ENCODE results near the gene CDSN.

Gene CDSN

GRCh38 chr6:31156641-31157040 lies 36.4 kb upstream of the CDSN start:
- TF ChIP-seq, protein P1, sequence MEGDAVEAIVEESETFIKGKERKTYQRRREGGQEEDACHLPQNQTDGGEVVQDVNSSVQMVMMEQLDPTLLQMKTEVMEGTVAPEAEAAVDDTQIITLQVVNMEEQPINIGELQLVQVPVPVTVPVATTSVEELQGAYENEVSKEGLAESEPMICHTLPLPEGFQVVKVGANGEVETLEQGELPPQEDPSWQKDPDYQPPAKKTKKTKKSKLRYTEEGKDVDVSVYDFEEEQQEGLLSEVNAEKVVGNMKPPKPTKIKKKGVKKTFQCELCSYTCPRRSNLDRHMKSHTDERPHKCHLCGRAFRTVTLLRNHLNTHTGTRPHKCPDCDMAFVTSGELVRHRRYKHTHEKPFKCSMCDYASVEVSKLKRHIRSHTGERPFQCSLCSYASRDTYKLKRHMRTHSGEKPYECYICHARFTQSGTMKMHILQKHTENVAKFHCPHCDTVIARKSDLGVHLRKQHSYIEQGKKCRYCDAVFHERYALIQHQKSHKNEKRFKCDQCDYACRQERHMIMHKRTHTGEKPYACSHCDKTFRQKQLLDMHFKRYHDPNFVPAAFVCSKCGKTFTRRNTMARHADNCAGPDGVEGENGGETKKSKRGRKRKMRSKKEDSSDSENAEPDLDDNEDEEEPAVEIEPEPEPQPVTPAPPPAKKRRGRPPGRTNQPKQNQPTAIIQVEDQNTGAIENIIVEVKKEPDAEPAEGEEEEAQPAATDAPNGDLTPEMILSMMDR (IDR thresholded peaks at IDR 0.05; ENCODE audit: borderline replicate concordance, control extremely low read depth, extremely low read depth, insufficient read depth, missing control alignments): no peak
- in situ Hi-C loops (cut with MboI; ENCODE audit: low sequenced_read_pairs, unreplicated experiment): no loop called here
- no peak for DNase-seq (ENCODE audit: low spot score)

- TF ChIP-seq, protein P1 (IDR thresholded peaks at IDR 0.05; ENCODE audit: borderline replicate concordance, control extremely low read depth, extremely low read depth, insufficient read depth, missing control alignments): no peak
- no peak for DNase-seq (ENCODE audit: low spot score)
- in situ Hi-C loops (cut with MboI; ENCODE audit: low sequenced_read_pairs, unreplicated experiment): no loop called here
Observed at GRCh38 chr6:31154436-31154835, 34.2 kb upstream of the CDSN start.

GRCh38 chr6:31152781-31153180 lies 32.5 kb upstream of the CDSN start:
- TF ChIP-seq, protein P1 (IDR thresholded peaks at IDR 0.05; ENCODE audit: borderline replicate concordance, control extremely low read depth, extremely low read depth, insufficient read depth, missing control alignments): no peak
- in situ Hi-C loops (cut with MboI; ENCODE audit: low sequenced_read_pairs, unreplicated experiment): no loop called here
- DNase-seq (ENCODE audit: low spot score): no peak

DNA sequence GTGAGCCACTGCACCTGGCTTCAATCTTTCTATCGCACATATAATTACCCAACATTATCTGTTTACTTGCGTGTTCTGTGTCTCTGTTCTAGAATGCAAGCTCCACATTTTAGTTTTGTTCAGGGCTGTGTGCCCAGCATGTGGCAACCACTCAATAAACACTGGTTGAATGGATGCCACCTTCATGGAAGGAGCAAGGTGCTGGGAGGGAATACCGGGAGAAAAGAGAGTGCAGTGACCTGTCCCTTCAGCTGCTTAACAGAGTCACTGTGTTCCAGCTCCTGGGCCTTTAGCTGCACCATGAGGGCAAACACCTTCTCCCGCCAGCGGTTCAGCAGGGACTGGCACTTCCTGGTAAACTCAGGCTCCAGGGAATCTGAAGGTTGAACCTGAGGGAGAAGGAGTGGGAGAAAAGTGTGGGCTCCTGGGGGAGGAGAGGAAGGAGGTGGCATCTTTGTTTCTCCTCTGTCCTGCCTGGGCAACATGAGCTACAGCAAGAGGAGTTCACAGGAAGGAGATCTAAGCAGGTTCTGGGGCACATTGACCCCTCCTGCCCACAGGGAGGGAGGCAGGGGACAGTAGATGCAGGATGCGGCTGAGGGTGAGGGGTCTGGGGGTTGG lies 29.7 kb upstream of the CDSN start:
- in situ Hi-C loops (cut with MboI; ENCODE audit: low sequenced_read_pairs, unreplicated experiment): no loop called here
- no peak for DNase-seq (ENCODE audit: low spot score)
- TF ChIP-seq, protein P1 (IDR thresholded peaks at IDR 0.05; ENCODE audit: borderline replicate concordance, control extremely low read depth, extremely low read depth, insufficient read depth, missing control alignments): no peak

GRCh38 chr6:31145386-31145785 lies 25.1 kb upstream of the CDSN start:
- in situ Hi-C loops (cut with MboI; ENCODE audit: low sequenced_read_pairs, unreplicated experiment): no loop called here
- TF ChIP-seq, protein P1 (IDR thresholded peaks at IDR 0.05; ENCODE audit: borderline replicate concordance, control extremely low read depth, extremely low read depth, insufficient read depth, missing control alignments): no peak

DNA sequence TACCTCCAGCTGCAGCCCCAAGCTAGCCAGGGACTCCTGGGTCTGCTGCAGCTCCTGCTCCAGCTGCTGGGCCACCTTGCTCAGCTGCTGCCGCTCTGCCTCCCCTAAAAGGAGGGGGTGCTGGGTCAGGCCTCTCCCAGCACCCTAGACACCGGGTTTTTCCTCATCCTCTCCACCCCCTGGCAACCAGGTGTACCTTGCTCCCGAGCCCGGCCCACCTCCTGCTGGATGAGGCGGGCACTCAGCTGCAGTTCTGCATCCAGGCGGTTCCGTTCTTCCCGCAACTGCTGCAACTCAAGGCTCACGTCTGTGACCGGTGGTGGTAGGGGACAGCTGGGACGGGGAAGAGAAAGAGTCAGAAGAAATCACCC lies 24.7 kb upstream of the CDSN start:
- in situ Hi-C loops (cut with MboI; ENCODE audit: low sequenced_read_pairs, unreplicated experiment): no loop called here
- no peak for DNase-seq (ENCODE audit: low spot score)
- TF ChIP-seq, protein P1 (IDR thresholded peaks at IDR 0.05; ENCODE audit: borderline replicate concordance, control extremely low read depth, extremely low read depth, insufficient read depth, missing control alignments): no peak

More at GRCh38 chr6:31145386-31145785, 25.1 kb upstream of the CDSN start:
- no peak for DNase-seq (ENCODE audit: low spot score)
